GM12865 (cell line): Measurements from ENCODE around the gene VDAC2.
"Not testable (repeated sequence)": the region's sequence is repeated elsewhere in the genome, so short reads cannot be mapped to it uniquely, and the experiment has no call there.

Experiments used
- DNase-seq: peaks from one replicate; pipeline ENCODE4 v3.0.0; 2010; ENCODE audit warnings: low read depth
- H3K4me3 ChIP-seq: 2 replicates; pipeline ENCODE4 v1.5.1; 2011; ENCODE audit warnings: mild to moderate bottlenecking, low read depth, low read length, control low read depth
- TF ChIP-seq, protein P1 (sequence below): IDR thresholded peaks from 2 replicates; pipeline ENCODE4 v1.5.1; 2011; ENCODE audit warnings: low read length, control low read depth, low read depth, inconsistent platforms; ENCODE audit not compliant: insufficient read depth; ENCODE audit errors: missing control alignments

Gene VDAC2

DNA sequence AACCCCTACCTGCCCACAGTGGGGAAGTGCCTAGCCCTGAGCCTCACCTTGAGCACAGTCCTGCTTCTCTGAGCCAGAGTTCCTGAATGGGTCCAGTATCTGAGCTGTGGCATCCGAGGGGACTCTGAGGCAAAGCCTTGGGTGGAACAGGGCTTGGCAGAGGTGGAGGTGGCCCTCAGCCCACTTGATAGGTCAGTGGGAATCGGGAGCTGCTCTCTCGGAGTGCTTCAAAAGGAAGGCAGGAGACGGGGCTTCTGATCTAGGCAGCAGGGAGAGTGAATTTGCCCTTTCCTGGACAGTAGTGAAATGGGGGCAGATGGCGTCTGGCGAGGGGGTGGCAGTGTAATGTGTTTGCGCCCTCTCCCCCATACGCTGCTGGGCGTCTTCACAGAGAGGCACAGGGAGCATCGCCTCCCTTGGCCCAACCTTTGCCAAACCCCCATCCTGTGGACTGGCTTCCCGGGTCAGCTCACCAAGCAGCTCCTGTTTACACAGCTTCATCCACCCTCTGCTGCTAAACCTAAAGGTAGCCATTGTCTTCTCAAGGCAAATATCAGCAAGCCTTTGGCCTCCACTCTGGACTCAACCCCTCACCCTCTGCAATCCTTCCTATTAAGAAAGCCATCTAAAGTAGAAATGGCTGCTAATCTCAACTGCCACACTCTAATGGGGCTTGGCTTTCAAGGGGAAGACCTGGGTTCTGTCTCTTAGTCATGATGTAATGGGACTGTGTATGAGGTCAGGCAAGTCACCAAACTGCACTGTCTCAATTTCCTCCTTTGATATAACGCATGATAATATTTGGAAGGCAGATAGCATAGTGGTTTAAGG lies 21.1 kb upstream of the VDAC2 start:
- H3K4me3 ChIP-seq: no peak overlapping the region
- DNase-seq: no peak
- TF ChIP-seq, protein P1, sequence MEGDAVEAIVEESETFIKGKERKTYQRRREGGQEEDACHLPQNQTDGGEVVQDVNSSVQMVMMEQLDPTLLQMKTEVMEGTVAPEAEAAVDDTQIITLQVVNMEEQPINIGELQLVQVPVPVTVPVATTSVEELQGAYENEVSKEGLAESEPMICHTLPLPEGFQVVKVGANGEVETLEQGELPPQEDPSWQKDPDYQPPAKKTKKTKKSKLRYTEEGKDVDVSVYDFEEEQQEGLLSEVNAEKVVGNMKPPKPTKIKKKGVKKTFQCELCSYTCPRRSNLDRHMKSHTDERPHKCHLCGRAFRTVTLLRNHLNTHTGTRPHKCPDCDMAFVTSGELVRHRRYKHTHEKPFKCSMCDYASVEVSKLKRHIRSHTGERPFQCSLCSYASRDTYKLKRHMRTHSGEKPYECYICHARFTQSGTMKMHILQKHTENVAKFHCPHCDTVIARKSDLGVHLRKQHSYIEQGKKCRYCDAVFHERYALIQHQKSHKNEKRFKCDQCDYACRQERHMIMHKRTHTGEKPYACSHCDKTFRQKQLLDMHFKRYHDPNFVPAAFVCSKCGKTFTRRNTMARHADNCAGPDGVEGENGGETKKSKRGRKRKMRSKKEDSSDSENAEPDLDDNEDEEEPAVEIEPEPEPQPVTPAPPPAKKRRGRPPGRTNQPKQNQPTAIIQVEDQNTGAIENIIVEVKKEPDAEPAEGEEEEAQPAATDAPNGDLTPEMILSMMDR: no peak

DNA sequence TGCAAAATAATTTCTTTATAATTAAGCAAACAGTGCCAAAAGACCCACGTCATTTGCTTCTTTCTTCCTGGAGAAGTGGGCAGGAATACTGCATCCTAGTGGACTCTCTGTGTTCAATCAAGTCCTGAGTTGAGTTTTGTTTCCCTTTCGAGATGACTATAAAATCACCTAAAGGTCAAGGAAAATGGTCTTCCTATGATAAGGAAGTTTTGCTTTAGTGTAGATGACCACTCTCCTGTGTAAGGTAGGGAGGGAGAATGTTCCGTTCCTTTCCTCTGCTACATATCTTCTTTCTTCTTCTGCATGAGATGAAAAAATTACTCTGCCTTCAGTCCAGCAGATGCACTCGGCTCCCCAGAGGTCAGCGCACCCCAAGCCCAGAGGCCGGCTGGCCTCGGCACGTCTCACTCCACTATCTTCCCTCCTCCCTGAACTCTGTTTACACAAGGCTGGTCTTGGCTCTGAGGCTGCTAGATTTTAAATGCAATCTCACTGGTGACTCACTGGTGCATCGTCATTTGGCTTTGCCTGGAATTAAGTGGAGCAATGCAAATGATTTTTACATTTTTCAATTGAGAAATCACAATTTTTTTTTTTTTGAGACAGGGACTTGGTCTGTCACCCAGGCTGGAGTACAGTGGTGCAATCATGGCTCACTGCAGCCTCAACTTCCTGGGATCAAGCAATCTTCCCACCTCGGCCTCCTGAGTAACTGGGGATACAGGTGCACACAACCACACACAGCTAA lies 18.6 kb upstream of the VDAC2 start:
- TF ChIP-seq, protein P1: no peak
- DNase-seq: no peak
- H3K4me3 ChIP-seq: no peak overlapping the region

DNA sequence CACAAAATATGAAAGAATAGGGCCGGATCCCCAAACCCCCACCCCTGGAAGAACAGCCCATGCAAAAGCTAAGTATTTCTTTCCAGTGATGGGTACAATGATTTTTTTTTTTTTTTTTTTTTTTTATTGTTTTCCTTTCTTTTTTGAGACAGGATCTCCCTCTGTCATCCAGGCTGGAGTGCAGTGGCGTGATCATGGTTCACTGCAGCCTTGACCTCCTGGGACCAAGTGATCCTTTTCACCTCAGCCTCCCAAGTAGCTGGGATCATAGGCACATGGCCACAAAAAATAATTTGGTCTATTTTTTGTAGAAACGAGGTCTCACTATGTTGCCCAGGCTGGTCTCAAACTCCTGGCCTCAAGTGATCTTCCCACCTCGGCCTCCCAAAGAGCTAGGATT lies 16.0 kb upstream of the VDAC2 start:
- DNase-seq, H3K4me3 ChIP-seq: not testable (repeated sequence)

DNA sequence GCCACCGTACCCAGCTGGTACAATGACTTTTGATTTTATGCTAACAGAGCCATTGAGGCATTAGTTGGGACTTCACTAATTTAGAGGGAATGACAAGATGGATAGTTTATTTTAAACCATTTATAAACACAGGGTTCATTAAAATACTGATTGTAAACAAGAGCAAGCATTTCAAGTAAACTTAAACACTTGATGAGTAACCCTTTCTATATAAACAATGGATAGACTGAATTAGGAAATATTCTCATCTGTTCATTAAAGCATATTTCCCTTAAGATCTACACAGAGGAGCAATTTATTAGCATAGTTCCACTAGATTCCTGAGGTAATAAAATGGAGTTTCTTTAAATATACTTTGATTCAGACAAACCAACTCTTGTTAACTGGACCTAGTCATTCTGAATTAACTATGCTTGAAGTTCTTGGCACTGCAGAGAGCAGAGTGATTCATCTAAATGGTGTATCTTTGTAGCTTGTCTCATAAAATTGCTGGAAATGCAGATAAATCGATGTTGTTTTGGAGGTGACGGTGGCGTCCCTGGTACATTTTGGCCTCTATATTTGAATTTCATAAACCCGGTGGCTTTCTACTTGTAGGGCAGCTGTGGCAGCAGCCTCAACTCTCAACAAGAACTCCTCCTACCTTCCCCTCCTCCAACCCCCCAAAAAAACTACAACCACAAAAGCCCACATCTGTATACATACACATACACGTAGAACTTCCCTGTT lies 15.4 kb upstream of the VDAC2 start:
- TF ChIP-seq, protein P1: no peak
- no peak for DNase-seq
- H3K4me3 ChIP-seq: no peak overlapping the region

DNA sequence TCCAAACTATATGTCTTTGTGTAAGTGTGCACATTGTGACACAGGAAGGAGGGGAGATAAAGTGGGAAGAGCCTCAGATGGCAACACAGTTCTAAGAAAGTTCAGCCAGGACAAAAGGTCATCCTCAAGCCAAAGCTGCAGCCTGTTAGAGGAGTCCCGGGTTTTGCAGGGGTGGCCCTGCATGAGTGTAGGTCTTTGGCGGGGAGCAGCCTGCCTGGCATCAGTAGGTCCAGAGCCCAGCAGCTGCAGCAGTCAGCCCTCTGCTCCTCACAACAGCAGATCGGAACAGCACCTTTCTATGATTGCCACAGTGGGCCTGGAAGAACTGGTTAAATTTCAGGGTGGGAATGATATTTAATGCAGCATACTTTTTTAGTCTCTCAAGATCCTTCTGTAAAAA lies 13.5 kb upstream of the VDAC2 start:
- no peak overlapping the region for H3K4me3 ChIP-seq
- TF ChIP-seq, protein P1: no peak
- no peak for DNase-seq

DNA sequence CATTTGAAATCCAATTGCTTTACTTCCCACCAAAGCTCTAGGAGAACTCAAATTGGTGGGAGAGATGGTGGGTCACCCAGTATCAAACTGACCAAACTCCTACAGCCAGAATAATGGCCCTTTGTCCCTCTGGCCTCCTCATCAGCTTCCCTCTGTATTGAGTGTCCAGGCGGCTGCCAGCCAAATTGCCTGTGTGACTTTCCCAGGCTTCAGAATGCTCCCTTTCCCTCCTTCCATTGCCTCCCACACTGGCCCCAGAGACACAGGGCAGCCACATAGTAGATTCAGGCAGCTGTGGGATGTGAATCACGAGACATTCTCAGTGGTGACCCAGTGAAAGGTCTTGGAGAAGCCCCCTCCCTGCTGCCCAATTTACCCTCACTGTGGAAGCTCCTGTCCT lies 12.7 kb upstream of the VDAC2 start:
- H3K4me3 ChIP-seq: no peak overlapping the region
- no peak for DNase-seq
- TF ChIP-seq, protein P1: no peak

DNA sequence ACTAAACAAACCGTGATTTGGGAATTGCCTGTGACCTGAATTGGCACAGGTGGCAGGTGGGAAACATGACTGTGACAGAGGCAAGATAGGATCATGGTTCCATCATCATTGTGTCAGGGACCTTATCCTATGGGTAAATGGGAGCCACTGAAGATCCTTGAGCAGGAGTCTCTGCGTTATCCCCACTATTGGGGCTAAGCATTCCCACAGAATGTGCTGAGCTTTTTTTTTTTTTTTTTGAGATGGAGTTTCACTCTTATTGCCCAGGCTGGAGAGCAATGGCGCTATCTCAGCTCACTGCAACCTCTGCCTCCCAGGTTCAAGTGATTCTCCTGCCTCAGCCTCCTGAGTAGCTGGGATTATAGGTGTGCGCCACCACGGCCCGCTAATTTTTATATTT lies 10.6 kb upstream of the VDAC2 start:
- not testable (repeated sequence) for DNase-seq, H3K4me3 ChIP-seq
